Activated naive CD8-positive, alpha-beta T cell (primary cell): ENCODE measurements around the gene ZCCHC4.

Experiments used
- H3K27ac Mint-ChIP-seq: one replicate; pipeline ENCODE4 v1.8.0; 2021; ENCODE audit warnings: mixed read lengths
- H3K27me3 Mint-ChIP-seq: one replicate; pipeline ENCODE4 v1.8.0; 2021; ENCODE audit warnings: mixed read lengths
- H3K36me3 Mint-ChIP-seq: one replicate; pipeline ENCODE4 v1.8.0; 2021; ENCODE audit warnings: mixed read lengths
- H3K4me1 Mint-ChIP-seq: one replicate; pipeline ENCODE4 v1.8.0; 2021; ENCODE audit warnings: low read depth, mixed read lengths
- H3K4me3 Mint-ChIP-seq: one replicate; pipeline ENCODE4 v1.8.0; 2021; ENCODE audit warnings: mild to moderate bottlenecking, mixed read lengths
- H3K9me3 Mint-ChIP-seq: one replicate; pipeline ENCODE4 v1.8.0; 2021; ENCODE audit warnings: low read depth, mixed read lengths

The ZCCHC4 gene, protein sequence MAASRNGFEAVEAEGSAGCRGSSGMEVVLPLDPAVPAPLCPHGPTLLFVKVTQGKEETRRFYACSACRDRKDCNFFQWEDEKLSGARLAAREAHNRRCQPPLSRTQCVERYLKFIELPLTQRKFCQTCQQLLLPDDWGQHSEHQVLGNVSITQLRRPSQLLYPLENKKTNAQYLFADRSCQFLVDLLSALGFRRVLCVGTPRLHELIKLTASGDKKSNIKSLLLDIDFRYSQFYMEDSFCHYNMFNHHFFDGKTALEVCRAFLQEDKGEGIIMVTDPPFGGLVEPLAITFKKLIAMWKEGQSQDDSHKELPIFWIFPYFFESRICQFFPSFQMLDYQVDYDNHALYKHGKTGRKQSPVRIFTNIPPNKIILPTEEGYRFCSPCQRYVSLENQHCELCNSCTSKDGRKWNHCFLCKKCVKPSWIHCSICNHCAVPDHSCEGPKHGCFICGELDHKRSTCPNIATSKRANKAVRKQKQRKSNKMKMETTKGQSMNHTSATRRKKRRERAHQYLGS

DNA sequence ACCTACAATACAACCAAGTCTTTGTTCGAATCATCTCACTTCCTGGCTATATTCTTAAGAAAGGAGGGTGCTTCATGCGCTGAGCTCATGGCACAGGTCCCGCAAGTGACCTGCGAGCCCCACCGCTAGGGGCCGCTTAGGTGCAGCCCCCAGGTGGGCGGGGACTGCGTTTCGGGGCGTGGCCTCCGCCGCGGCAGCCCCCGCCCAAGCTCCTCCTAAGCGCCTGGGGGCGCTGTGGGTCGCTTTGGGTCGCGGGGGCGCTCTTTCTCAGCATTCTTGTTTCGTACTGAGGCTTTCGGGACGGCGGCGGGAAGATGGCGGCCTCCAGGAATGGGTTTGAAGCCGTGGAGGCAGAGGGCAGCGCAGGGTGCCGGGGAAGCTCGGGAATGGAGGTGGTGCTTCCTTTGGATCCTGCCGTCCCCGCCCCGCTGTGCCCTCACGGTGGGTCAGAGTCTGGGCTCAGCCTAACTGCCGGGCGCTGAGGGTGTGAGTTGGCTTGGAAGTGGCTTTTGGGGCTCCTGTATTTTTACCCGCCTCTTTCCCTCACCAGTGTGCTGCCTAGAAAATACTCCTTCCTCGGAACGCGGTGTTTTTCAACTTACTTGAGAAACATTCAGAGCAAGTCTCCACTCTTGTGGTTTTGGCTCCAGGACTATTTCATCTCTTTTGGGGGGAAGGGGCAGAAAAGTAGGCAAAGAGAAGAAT, at the start of gene ZCCHC4:
ZCCHC4 (plus strand) TSS at position 279 of the 705 bp plus-strand sequence; CDS start at position 315, 36 bp downstream.
- H3K36me3 Mint-ChIP-seq: peaks cover under 1% of the 10 kb centered on the region
- peak within 1 kb of the TSS; percentile 98 for H3K4me3 Mint-ChIP-seq
- H3K9me3 Mint-ChIP-seq: no peaks in the 10 kb centered on the region
- H3K27ac Mint-ChIP-seq: peak within 1 kb of the TSS; percentile 96
- H3K4me1 Mint-ChIP-seq: peaks cover 24% of the 10 kb centered on the region
- peaks cover 2% of the 10 kb centered on the region for H3K27me3 Mint-ChIP-seq

DNA sequence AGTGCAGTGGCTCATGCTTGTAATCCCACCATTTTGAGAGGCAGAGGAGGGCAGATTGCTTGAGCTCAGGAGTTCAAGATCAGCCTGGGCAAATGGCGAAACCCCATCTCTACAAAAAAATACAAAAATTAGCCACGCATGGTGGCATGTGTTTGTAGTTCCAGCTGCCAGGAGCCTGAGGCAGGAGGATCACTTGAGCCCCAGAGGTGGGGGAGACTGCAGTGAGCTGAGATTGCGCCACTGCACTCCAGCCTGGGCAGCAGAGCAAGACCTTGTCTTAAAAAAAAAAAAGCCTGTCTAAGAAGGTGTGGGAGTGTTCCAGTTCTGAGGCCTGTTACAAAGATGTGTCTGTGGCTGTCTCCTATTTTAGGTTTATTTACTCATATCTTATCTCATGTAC, 40.7 kb upstream of the ZCCHC4 start:
- Mint-ChIP-seq H3K9me3 (no peaks in the 10 kb centered on the region), H3K4me1 (no peaks in the 10 kb centered on the region), H3K36me3 (peaks cover 12% of the 10 kb centered on the region), H3K4me3 (no peak overlapping the region), H3K27ac (no peak overlapping the region), H3K27me3 (no peaks in the 10 kb centered on the region)

DNA sequence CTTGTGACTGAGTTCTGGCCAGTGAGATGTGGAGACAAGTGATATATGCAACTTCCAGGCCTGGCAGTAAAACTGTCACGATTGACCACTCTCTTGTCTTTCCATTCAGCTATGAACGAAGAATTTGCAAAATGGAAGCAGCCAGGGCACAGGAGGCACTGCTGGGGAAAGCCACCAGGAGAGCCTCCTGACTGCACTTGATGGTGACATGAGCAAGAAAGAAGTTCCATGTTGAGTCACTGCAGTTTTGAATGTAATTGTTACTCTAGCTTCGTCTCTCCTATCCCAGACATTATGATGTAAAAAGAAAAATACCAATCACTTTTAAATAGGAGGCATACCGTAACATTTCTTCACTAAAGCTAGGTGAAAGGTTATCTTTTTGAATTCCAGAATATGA, 32.4 kb upstream of the ZCCHC4 start:
- H3K4me1 Mint-ChIP-seq: no peaks in the 10 kb centered on the region
- no peaks in the 10 kb centered on the region for H3K9me3 Mint-ChIP-seq
- no peaks in the 10 kb centered on the region for H3K27me3 Mint-ChIP-seq
- H3K4me3 Mint-ChIP-seq: no peak overlapping the region
- no peak overlapping the region for H3K27ac Mint-ChIP-seq
- H3K36me3 Mint-ChIP-seq: peaks cover 11% of the 10 kb centered on the region

DNA sequence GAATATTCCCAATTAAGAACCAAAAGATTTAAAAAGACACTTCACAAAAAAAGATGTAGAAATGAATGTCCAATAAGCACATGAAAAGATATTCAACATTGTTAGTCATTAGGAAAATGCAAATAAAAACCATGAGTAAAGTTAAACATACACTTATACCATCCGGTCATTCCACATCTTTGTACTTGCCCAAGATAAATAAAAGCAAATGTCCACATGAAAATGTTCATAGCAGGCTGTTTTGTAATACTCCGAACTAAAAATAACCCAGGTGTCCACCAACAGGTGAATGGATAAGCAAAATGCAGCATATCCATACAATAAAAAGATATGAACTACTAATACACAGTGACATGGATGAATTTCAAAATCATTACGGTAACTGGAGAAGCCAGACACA, 28.6 kb upstream of the ZCCHC4 start:
- Mint-ChIP-seq H3K36me3 (peaks cover 17% of the 10 kb centered on the region), H3K9me3 (peaks cover 6% of the 10 kb centered on the region), H3K4me3 (no peak overlapping the region), H3K27ac (no peak overlapping the region), H3K4me1 (no peaks in the 10 kb centered on the region), H3K27me3 (peaks cover 3% of the 10 kb centered on the region)

DNA sequence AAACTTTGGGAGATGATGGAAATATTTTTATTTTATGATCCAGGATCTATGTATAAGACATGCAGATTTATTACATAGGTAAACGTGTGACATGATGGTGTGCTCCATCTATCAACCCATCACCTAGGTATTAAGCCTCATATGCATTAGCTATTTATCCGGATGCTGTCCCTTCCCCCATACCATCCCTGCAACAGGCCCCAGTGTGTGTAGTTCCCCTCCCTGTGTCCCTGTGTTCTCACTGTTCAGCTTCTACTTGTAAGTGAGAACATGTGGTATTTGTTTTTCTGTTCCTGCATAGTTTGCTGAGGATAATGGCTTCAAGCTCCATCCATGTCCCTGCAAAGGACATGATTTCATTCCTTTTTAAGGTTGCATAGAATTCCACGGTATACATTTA, 28.1 kb upstream of the ZCCHC4 start:
- Mint-ChIP-seq H3K36me3 (peaks cover 18% of the 10 kb centered on the region), H3K9me3 (peaks cover 6% of the 10 kb centered on the region), H3K27ac (no peak overlapping the region), H3K4me3 (no peak overlapping the region), H3K27me3 (peaks cover 3% of the 10 kb centered on the region), H3K4me1 (no peaks in the 10 kb centered on the region)

DNA sequence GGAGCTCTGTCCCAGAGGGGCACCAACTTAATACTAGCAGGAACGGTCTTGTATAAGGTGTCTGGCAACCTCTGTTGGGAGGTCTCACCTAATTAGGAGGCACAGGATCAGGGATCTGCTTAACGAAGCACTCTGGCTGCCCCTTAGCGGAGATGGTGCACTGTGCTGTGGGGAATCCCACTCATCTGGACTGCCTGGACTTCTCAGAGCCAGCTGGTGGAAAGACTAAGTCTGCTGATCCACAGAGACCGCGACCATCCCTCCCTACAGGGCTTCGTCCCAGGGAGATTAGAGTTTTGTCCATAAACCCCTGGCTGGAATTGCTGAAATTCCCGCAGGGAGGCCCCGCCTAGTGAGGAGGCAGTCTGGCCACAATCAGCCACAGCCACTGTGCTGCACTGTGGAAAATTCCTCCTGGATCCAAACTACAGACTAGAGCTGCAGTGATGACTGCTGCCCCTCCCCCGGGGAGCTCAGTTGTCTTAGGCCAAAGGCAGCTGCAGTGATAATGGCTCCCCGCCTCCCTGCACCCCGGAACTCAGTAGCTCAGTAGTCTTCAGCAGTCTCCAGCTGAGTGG, 22.0 kb upstream of the ZCCHC4 start:
- peaks cover 3% of the 10 kb centered on the region for H3K27me3 Mint-ChIP-seq
- H3K4me3 Mint-ChIP-seq: no peak overlapping the region
- H3K9me3 Mint-ChIP-seq: peaks cover 6% of the 10 kb centered on the region
- no peaks in the 10 kb centered on the region for H3K4me1 Mint-ChIP-seq
- H3K27ac Mint-ChIP-seq: no peak overlapping the region
- peaks cover 16% of the 10 kb centered on the region for H3K36me3 Mint-ChIP-seq

DNA sequence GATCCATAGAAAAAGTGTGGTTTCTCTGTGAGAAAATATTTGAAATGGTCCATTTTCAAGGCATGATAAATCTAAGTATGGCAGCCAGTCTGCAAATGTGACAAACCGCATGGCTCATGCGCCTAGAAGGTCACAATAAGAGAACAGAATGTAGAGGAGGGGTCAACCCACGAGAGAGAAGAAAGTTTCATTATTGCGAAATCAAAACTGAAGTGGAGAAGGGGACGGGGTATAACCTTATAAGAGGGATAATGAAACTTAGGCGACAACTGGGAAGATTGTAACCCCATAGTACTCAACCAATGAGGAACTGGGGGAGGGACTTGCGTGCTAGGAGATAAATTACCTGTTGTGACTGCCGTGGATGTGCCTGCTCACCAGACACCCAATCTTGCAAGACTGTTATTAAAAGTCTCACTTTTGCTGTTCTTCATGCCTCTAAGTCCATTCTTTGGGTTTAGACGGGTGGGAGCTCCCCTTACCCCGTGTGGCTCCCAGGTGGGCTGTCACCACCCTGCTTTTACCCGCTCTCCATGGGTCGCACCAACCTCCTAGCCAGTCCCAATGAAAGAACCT, 21.3 kb upstream of the ZCCHC4 start:
- Mint-ChIP-seq H3K36me3 (peaks cover 18% of the 10 kb centered on the region), H3K27me3 (peaks cover 5% of the 10 kb centered on the region), H3K4me1 (no peaks in the 10 kb centered on the region), H3K9me3 (peaks cover 6% of the 10 kb centered on the region), H3K27ac (no peak overlapping the region), H3K4me3 (no peak overlapping the region)

DNA sequence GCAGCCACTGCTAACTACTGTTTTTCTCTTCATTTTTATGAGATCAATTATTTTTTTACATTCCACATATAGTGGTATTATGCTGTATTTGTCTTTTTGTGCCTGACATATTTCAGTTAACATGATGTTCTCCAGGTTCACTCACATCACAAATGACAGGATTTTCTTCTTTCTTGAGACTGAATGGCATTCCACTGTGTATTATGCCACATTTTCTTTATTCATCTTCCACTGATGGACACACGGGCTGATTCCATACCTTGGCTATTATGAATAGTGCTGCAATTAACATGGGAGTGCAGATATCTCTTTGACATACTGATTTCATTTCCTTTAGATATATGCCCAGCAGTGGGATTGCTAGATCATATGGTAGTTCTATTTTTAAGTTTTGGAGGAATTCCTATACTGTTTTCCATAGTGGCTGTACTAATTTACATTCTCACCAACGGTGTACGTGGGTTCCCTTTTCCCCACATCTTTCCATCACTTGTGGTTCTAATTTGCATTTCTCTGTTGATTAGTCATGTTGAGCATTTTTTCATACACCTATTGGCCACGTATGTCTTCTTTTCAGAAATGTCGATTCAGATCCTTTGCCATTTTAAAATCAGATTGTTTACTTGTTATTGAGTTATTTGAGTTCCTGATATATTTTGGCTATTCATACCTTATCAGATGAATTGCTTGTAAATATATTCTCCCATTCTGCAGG, 14.9 kb upstream of the ZCCHC4 start:
- no peak overlapping the region for H3K4me3 Mint-ChIP-seq
- H3K36me3 Mint-ChIP-seq: peaks cover 2% of the 10 kb centered on the region
- no peak overlapping the region for H3K27ac Mint-ChIP-seq
- no peaks in the 10 kb centered on the region for H3K4me1 Mint-ChIP-seq
- peaks cover 8% of the 10 kb centered on the region for H3K27me3 Mint-ChIP-seq
- no peaks in the 10 kb centered on the region for H3K9me3 Mint-ChIP-seq

DNA sequence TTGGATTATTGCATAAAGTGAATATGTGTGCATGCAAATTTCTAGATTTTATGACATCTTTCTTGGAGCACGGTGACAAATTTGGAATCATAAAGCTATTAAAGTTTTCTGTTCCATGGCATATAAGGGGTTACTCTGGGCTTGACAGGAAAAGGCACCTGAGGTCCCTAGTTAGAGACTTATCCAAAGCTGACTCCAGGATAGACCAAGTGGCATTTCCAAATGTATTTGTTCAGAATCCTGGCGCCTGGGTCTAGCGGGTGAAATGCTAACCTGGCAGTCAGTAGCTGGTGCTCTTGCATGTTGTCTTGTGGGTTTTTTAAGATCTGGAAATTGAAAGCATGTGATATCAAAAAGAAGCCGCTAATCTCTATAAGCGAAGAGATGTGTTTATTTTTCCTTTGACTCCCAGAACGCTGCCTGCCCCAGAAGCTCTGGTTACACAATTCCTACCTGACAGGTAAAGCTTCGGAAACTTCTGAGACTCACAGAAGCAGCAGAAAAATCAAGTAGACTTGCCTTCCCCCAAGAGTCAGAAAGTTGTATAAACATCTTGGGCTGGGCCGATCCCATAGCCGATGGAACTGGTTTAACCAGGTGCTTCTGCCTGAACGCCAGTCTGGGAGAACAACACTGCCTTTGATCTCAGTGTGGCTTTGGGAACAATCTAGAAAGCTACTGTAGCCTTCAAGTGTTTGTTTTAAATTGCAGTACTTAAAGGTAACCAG, 12.9 kb upstream of the ZCCHC4 start:
- Mint-ChIP-seq H3K9me3 (no peaks in the 10 kb centered on the region), H3K36me3 (peaks cover 2% of the 10 kb centered on the region), H3K27me3 (peaks cover 8% of the 10 kb centered on the region), H3K4me1 (no peaks in the 10 kb centered on the region), H3K4me3 (no peak overlapping the region), H3K27ac (no peak overlapping the region)

DNA sequence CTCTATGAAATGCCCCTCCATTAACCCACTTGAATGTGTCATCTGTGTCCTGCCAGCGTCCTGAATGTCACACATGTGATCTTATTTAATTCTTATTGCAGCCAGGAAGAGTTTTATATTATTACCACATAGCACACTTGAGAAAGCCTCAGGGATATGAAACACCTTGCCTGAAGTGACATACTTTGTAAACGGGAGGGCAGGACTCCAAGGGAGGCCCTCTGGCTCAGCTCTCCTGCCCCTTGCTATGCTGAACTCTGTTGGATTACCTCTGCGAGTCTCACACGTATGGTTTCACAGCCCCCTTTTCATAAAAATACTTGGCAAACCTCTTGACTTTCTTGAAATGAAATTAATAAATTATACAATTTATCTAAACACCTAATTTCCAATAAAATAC, 11.1 kb upstream of the ZCCHC4 start:
- Mint-ChIP-seq H3K27me3 (peaks cover 6% of the 10 kb centered on the region), H3K4me1 (no peaks in the 10 kb centered on the region), H3K27ac (no peak overlapping the region), H3K4me3 (no peak overlapping the region), H3K36me3 (no peaks in the 10 kb centered on the region), H3K9me3 (no peaks in the 10 kb centered on the region)

DNA sequence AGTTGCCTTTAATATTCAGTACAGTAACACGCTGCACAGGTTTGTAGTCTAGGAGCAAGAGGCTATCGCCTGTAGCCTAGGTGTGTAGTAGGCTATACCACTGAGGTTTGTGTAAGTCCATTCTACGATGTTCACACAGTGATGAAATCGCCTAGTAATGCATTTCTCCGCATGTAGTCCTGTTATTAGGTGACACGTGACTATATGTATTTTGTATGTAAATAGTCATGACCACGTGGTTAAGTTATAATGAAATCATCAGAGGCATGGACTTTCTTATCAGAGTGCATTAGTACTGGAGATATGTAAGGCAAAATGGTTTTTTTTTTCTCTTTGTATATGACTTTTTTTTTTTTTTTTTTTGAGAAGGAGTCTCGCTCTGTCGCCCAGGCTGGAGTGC, 9.9 kb upstream of the ZCCHC4 start:
- no peak overlapping the region for H3K4me3 Mint-ChIP-seq
- H3K4me1 Mint-ChIP-seq: no peaks in the 10 kb centered on the region
- H3K27me3 Mint-ChIP-seq: peaks cover 3% of the 10 kb centered on the region
- H3K9me3 Mint-ChIP-seq: no peaks in the 10 kb centered on the region
- H3K27ac Mint-ChIP-seq: no peak overlapping the region
- no peaks in the 10 kb centered on the region for H3K36me3 Mint-ChIP-seq

DNA sequence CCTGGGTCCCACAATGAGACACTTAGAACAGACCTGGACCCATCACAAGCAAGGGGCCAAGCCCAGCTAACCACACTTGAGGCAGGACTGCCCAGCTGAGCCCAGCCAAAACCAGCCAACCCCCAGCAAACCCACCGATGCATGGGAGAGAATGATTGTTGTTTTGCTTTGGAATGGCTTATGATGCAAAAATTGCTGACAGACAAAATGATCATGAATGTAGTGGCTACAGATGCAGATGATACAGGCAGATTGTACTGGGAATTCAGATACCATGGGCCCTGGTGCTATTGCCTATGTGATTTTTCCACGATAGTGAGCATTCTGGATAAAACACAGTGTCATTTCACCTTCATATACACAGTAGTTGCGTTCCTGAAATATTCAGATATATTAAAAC, 9.0 kb upstream of the ZCCHC4 start:
- H3K27me3 Mint-ChIP-seq: peaks cover 5% of the 10 kb centered on the region
- H3K9me3 Mint-ChIP-seq: no peaks in the 10 kb centered on the region
- no peak overlapping the region for H3K4me3 Mint-ChIP-seq
- H3K4me1 Mint-ChIP-seq: no peaks in the 10 kb centered on the region
- H3K27ac Mint-ChIP-seq: no peak overlapping the region
- H3K36me3 Mint-ChIP-seq: no peaks in the 10 kb centered on the region

DNA sequence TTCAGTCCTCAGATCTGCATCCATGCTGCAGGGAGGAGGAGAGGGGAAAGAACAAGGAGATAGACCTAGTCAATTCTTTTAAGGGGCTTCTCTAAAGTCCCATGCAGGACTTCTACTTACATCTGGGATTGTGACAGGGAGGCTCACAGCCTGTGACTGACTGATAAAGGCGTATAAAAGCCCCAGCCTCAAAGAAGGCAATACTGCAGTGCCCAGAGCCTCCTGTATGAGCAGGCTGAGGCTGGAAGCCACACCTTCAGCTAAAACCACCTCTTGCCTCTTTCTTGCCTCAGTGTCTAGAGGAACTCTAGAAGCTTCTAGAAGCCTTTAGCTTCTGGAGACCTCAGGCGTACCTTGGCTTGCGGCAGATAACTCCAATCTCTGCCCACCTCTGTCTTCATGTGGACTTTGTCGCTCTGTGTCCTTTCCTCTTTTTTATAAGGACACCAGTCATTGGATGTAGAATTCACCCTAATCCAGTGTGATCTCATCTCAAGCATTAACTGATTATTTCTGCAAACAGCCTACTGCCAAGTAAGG, 6.0 kb upstream of the ZCCHC4 start:
- H3K27me3 Mint-ChIP-seq: peaks cover 5% of the 10 kb centered on the region
- no peak overlapping the region for H3K27ac Mint-ChIP-seq
- no peaks in the 10 kb centered on the region for H3K9me3 Mint-ChIP-seq
- H3K36me3 Mint-ChIP-seq: no peaks in the 10 kb centered on the region
- no peaks in the 10 kb centered on the region for H3K4me1 Mint-ChIP-seq
- H3K4me3 Mint-ChIP-seq: no peak overlapping the region

DNA sequence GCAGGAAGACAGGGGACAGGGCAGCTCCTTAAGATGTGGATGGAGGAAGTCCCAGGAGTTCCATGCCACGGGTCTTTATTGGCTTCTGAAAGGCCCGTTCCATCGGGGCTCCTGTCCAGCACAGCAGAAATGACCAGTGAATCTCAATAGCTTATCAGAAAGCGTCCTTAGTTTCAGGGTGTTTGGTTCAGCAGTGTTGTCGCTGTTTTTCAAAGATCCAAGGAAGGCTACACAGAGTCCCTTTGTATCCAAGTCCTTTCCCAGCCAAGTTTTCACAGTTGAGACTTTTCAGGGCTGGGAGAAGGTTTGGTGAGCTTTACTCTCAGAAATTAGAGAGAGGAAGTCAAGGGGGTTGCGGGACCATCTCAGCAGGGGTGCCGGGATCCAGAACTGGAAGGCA, 5.0 kb upstream of the ZCCHC4 start:
- Mint-ChIP-seq H3K9me3 (no peaks in the 10 kb centered on the region), H3K4me3 (no peak overlapping the region), H3K27ac (no peak overlapping the region)

More for the DNA sequence above, 5.0 kb upstream of the ZCCHC4 start:
- peaks cover 3% of the 10 kb centered on the region for H3K27me3 Mint-ChIP-seq
- peaks cover 4% of the 10 kb centered on the region for H3K4me1 Mint-ChIP-seq
- no peaks in the 10 kb centered on the region for H3K36me3 Mint-ChIP-seq
